Stimulated activated CD8-positive, alpha-beta memory T cell treated with anti-CD3 and anti-CD28 coated beads, Interleukin-7, amount 100 ng/mL, for 24 hours (primary cell): ENCODE data around the gene DOCK1.

ENCODE experiments used
- DNase-seq: peaks from one replicate; pipeline ENCODE4 v3.0.0-alpha.2; 2020; ENCODE audit warnings: low read depth

The DOCK1 gene

GRCh38 chr10:127314797-127315196, 409.6 kb downstream of the DOCK1 start:
- DNase-seq = no peak

GRCh38 chr10:127315888-127316287, 410.7 kb downstream of the DOCK1 start:
- DNase-seq = no peak

- DNase-seq = no peak
Measured at GRCh38 chr10:127318396-127318795, 413.2 kb downstream of the DOCK1 start.

GRCh38 chr10:127319271-127319670, 414.0 kb downstream of the DOCK1 start:
- DNase-seq = no peak

GRCh38 chr10:127319691-127320090, 414.5 kb downstream of the DOCK1 start:
- no peak for DNase-seq

- DNase-seq = no peak
Measured at GRCh38 chr10:127320176-127320575, 414.9 kb downstream of the DOCK1 start.

- no peak for DNase-seq
Measured at GRCh38 chr10:127322286-127322685, 417.1 kb downstream of the DOCK1 start.

- DNase-seq = no peak
Measured at GRCh38 chr10:127325506-127325905, 420.3 kb downstream of the DOCK1 start.

- no peak for DNase-seq
Measured at GRCh38 chr10:127326883-127327282, 421.7 kb downstream of the DOCK1 start.

GRCh38 chr10:127331696-127332095, 426.5 kb downstream of the DOCK1 start:
- DNase-seq = no peak

GRCh38 chr10:127332631-127333030, 427.4 kb downstream of the DOCK1 start:
- DNase-seq = no peak

- DNase-seq = no peak
Measured at GRCh38 chr10:127337801-127338200, 432.6 kb downstream of the DOCK1 start.

- DNase-seq = no peak
Measured at GRCh38 chr10:127338399-127339110, 433.3 kb downstream of the DOCK1 start.

GRCh38 chr10:127343821-127344220, 438.6 kb downstream of the DOCK1 start:
- no peak for DNase-seq

GRCh38 chr10:127344346-127344745, 439.1 kb downstream of the DOCK1 start:
- no peak for DNase-seq

GRCh38 chr10:127345231-127345965, 440.2 kb downstream of the DOCK1 start:
- no peak for DNase-seq

GRCh38 chr10:127346604-127347003, 441.4 kb downstream of the DOCK1 start:
- no peak for DNase-seq

- DNase-seq = no peak
Measured at GRCh38 chr10:127347202-127347959, 442.2 kb downstream of the DOCK1 start.

- no peak for DNase-seq
Measured at GRCh38 chr10:127349737-127350136, 444.5 kb downstream of the DOCK1 start.

- DNase-seq = no peak
Measured at GRCh38 chr10:127351542-127351941, 446.3 kb downstream of the DOCK1 start.

- no peak for DNase-seq
Measured at GRCh38 chr10:127353544-127353943, 448.3 kb downstream of the DOCK1 start.

- DNase-seq = no peak
Measured at GRCh38 chr10:127354255-127354654, 449.0 kb downstream of the DOCK1 start.

GRCh38 chr10:127354992-127355391, 449.8 kb downstream of the DOCK1 start:
- no peak for DNase-seq
